ENCODE results near the gene CCL23. TPM values are rescaled to one million over a fixed set of nuclear protein-coding genes. Genes with fewer than 3 reads are reported as not detected.

CCL23 gene
- total and polyA plus RNA-seq, 9 of the 15 experiments (the other 6 are each of a cell fraction or from before 2014, with no cell fraction given) = not detected

DNA sequence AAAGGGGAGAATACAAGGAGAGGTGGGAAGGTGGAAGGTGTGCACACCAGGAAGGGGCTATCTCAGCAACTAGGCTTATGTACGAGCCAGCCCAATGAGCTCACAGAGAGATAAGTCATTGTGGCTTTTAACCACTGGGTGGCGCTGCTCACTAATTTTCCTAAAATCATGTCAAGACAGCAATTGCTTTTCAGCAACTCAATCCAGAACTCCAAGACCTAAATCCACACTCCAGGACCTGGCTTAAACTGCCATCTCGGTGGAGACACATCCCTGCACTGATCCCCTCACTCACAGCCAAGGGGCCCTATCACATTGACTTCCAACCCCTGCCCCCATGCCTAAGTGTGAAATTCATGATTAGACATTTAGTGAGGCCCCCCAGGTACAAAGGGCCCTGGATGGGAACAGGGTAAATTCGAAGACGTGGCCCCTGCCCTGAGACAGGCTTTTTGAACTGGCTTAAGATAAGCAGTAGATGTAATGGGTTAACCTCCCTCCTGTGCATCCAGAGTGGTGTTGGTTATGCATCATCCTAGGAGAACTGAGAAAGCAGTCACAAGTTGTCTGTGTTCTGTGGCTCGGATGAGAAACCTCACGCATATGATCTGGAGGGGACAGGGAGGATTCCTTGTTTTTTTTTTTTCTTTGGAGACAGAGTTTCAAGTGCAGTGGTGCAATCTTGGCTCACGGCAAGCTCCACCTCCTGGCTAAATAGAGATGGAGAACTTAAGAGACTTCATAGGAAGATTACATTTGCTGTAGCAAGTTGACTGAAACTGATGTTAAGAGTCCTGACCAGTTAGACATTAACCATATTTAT lies 48.0 kb downstream of the CCL23 start (continued):
- TF ChIP-seq, protein P1, sequence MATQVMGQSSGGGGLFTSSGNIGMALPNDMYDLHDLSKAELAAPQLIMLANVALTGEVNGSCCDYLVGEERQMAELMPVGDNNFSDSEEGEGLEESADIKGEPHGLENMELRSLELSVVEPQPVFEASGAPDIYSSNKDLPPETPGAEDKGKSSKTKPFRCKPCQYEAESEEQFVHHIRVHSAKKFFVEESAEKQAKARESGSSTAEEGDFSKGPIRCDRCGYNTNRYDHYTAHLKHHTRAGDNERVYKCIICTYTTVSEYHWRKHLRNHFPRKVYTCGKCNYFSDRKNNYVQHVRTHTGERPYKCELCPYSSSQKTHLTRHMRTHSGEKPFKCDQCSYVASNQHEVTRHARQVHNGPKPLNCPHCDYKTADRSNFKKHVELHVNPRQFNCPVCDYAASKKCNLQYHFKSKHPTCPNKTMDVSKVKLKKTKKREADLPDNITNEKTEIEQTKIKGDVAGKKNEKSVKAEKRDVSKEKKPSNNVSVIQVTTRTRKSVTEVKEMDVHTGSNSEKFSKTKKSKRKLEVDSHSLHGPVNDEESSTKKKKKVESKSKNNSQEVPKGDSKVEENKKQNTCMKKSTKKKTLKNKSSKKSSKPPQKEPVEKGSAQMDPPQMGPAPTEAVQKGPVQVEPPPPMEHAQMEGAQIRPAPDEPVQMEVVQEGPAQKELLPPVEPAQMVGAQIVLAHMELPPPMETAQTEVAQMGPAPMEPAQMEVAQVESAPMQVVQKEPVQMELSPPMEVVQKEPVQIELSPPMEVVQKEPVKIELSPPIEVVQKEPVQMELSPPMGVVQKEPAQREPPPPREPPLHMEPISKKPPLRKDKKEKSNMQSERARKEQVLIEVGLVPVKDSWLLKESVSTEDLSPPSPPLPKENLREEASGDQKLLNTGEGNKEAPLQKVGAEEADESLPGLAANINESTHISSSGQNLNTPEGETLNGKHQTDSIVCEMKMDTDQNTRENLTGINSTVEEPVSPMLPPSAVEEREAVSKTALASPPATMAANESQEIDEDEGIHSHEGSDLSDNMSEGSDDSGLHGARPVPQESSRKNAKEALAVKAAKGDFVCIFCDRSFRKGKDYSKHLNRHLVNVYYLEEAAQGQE (IDR thresholded peaks at IDR 0.05; ENCODE audit: borderline replicate concordance) = peak; percentile 74
- TF ChIP-seq, protein P1 (CRISPR knock-in tag; IDR thresholded peaks at IDR 0.05; ENCODE audit: low read depth) = no peak
- TF ChIP-seq, protein P2, sequence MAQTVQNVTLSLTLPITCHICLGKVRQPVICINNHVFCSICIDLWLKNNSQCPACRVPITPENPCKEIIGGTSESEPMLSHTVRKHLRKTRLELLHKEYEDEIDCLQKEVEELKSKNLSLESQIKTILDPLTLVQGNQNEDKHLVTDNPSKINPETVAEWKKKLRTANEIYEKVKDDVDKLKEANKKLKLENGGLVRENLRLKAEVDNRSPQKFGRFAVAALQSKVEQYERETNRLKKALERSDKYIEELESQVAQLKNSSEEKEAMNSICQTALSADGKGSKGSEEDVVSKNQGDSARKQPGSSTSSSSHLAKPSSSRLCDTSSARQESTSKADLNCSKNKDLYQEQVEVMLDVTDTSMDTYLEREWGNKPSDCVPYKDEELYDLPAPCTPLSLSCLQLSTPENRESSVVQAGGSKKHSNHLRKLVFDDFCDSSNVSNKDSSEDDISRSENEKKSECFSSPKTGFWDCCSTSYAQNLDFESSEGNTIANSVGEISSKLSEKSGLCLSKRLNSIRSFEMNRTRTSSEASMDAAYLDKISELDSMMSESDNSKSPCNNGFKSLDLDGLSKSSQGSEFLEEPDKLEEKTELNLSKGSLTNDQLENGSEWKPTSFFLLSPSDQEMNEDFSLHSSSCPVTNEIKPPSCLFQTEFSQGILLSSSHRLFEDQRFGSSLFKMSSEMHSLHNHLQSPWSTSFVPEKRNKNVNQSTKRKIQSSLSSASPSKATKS (CRISPR knock-in tag; IDR thresholded peaks at IDR 0.05) = no peak
- TF ChIP-seq, protein P3, sequence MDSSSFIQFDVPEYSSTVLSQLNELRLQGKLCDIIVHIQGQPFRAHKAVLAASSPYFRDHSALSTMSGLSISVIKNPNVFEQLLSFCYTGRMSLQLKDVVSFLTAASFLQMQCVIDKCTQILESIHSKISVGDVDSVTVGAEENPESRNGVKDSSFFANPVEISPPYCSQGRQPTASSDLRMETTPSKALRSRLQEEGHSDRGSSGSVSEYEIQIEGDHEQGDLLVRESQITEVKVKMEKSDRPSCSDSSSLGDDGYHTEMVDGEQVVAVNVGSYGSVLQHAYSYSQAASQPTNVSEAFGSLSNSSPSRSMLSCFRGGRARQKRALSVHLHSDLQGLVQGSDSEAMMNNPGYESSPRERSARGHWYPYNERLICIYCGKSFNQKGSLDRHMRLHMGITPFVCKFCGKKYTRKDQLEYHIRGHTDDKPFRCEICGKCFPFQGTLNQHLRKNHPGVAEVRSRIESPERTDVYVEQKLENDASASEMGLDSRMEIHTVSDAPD (CRISPR knock-in tag; IDR thresholded peaks at IDR 0.05) = no peak
- no peak for TF ChIP-seq CBFA2T2 (conservative IDR thresholded peaks at IDR 0.05)
- peak; percentile 74 to 86 for TF ChIP-seq RAD21 (CRISPR knock-in tag; conservative IDR thresholded peaks at IDR 0.05 in 1 of 2, IDR thresholded peaks at IDR 0.05 in 1 of 2)
- TF ChIP-seq, protein P4, sequence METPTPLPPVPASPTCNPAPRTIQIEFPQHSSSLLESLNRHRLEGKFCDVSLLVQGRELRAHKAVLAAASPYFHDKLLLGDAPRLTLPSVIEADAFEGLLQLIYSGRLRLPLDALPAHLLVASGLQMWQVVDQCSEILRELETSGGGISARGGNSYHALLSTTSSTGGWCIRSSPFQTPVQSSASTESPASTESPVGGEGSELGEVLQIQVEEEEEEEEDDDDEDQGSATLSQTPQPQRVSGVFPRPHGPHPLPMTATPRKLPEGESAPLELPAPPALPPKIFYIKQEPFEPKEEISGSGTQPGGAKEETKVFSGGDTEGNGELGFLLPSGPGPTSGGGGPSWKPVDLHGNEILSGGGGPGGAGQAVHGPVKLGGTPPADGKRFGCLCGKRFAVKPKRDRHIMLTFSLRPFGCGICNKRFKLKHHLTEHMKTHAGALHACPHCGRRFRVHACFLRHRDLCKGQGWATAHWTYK (CRISPR knock-in tag; IDR thresholded peaks at IDR 0.05) = no peak
- TF ChIP-seq ZKSCAN3 (CRISPR knock-in tag; IDR thresholded peaks at IDR 0.05) = peak; percentile 96
- TF ChIP-seq ARNT (IDR thresholded peaks at IDR 0.05) = no peak
- TF ChIP-seq, protein P5, sequence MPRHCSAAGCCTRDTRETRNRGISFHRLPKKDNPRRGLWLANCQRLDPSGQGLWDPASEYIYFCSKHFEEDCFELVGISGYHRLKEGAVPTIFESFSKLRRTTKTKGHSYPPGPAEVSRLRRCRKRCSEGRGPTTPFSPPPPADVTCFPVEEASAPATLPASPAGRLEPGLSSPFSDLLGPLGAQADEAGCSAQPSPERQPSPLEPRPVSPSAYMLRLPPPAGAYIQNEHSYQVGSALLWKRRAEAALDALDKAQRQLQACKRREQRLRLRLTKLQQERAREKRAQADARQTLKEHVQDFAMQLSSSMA (CRISPR knock-in tag; IDR thresholded peaks at IDR 0.05) = no peak
- TF ChIP-seq ZNF3 (CRISPR knock-in tag; IDR thresholded peaks at IDR 0.05) = no peak
- no peak for TF ChIP-seq POLR2AphosphoS2 (IDR thresholded peaks at IDR 0.05; ENCODE audit: low read length)
- TF ChIP-seq GTF2F1 (IDR thresholded peaks at IDR 0.05; ENCODE audit: low read depth, low read length) = no peak
- peak; percentile 82 for TF ChIP-seq SMC3 (conservative IDR thresholded peaks at IDR 0.05; ENCODE audit: insufficient read depth, low read depth, low read length)
